ENCODE results near the gene SYT9.

SYT9 gene

GRCh38 chr11:7436657-7437056 is 185.0 kb downstream of the SYT9 start:
- peak; percentile 18 to 31 for DNase-seq (ENCODE audit: low spot score in 2 of 2)
- Mint-ChIP-seq H3K27me3 (no peaks in the 10 kb centered on the region), H3K27ac (peak overlapping the region; percentile 81), H3K4me1 (peaks cover 18% of the 10 kb centered on the region), H3K9me3 (no peaks in the 10 kb centered on the region), H3K4me3 (peak overlapping the region; percentile 55), H3K36me3 (peaks cover 28% of the 10 kb centered on the region)
- peak; percentile 100 for ATAC-seq (ENCODE audit: low read depth)

- no peak overlapping the region for H3K4me3 Mint-ChIP-seq
- DNase-seq (ENCODE audit: low spot score in 2 of 2) = no peak
- H3K9me3 Mint-ChIP-seq = no peaks in the 10 kb centered on the region
- no peak for ATAC-seq (ENCODE audit: low read depth)
- peaks cover 18% of the 10 kb centered on the region for H3K4me1 Mint-ChIP-seq
- H3K27ac Mint-ChIP-seq = no peak overlapping the region
- no peaks in the 10 kb centered on the region for H3K27me3 Mint-ChIP-seq
- H3K36me3 Mint-ChIP-seq = peaks cover 28% of the 10 kb centered on the region
Observed at GRCh38 chr11:7437696-7438095, 186.0 kb downstream of the SYT9 start.

GRCh38 chr11:7439746-7440320 is 188.1 kb downstream of the SYT9 start:
- Mint-ChIP-seq H3K36me3 (peaks cover 22% of the 10 kb centered on the region), H3K9me3 (no peaks in the 10 kb centered on the region), H3K4me3 (no peak overlapping the region), H3K27me3 (no peaks in the 10 kb centered on the region), H3K4me1 (peaks cover 18% of the 10 kb centered on the region), H3K27ac (no peak overlapping the region)
- DNase-seq (ENCODE audit: low spot score in 2 of 2) (no peak), ATAC-seq (ENCODE audit: low read depth) (no peak)

- no peak overlapping the region for H3K27ac Mint-ChIP-seq
- no peak overlapping the region for H3K4me3 Mint-ChIP-seq
- no peaks in the 10 kb centered on the region for H3K9me3 Mint-ChIP-seq
- H3K4me1 Mint-ChIP-seq = peaks cover 3% of the 10 kb centered on the region
- peak; percentile 86 for ATAC-seq (ENCODE audit: low read depth)
- H3K27me3 Mint-ChIP-seq = no peaks in the 10 kb centered on the region
- peak; percentile 76 to 82 for DNase-seq (ENCODE audit: low spot score in 2 of 2)
- peaks cover 21% of the 10 kb centered on the region for H3K36me3 Mint-ChIP-seq
Observed at GRCh38 chr11:7442588-7443215, 191.0 kb downstream of the SYT9 start.

- H3K4me3 Mint-ChIP-seq = no peak overlapping the region
Observed at GRCh38 chr11:7444091-7444981, 192.6 kb downstream of the SYT9 start.

GRCh38 chr11:7445564-7445963 is 193.9 kb downstream of the SYT9 start:
- peaks cover 5% of the 10 kb centered on the region for H3K4me1 Mint-ChIP-seq
- no peak for DNase-seq (ENCODE audit: low spot score in 2 of 2)
- peaks cover 13% of the 10 kb centered on the region for H3K36me3 Mint-ChIP-seq
- H3K4me3 Mint-ChIP-seq = no peak overlapping the region
- H3K27me3 Mint-ChIP-seq = no peaks in the 10 kb centered on the region
- peak overlapping the region; percentile 13 for H3K27ac Mint-ChIP-seq
- no peak for ATAC-seq (ENCODE audit: low read depth)
- H3K9me3 Mint-ChIP-seq = no peaks in the 10 kb centered on the region

More at GRCh38 chr11:7444091-7444981, 192.6 kb downstream of the SYT9 start:
- Mint-ChIP-seq H3K9me3 (no peaks in the 10 kb centered on the region), H3K27me3 (no peaks in the 10 kb centered on the region), H3K36me3 (peaks cover 17% of the 10 kb centered on the region), H3K4me1 (peaks cover 2% of the 10 kb centered on the region), H3K27ac (no peak overlapping the region)
- no peak for ATAC-seq (ENCODE audit: low read depth)
- DNase-seq (ENCODE audit: low spot score in 2 of 2) = no peak

- peaks cover 11% of the 10 kb centered on the region for H3K36me3 Mint-ChIP-seq
- no peak overlapping the region for H3K4me3 Mint-ChIP-seq
- ATAC-seq (ENCODE audit: low read depth) (no peak), DNase-seq (ENCODE audit: low spot score in 2 of 2) (no peak)
- peaks cover 5% of the 10 kb centered on the region for H3K4me1 Mint-ChIP-seq
- H3K27ac Mint-ChIP-seq = no peak overlapping the region
- no peaks in the 10 kb centered on the region for H3K27me3 Mint-ChIP-seq
- H3K9me3 Mint-ChIP-seq = no peaks in the 10 kb centered on the region
Observed at GRCh38 chr11:7448201-7448600, 196.5 kb downstream of the SYT9 start.

GRCh38 chr11:7449211-7449840 is 197.6 kb downstream of the SYT9 start:
- Mint-ChIP-seq H3K4me1 (peaks cover 5% of the 10 kb centered on the region), H3K9me3 (no peaks in the 10 kb centered on the region)

GRCh38 chr11:7449841-7450214 is 198.1 kb downstream of the SYT9 start:
- DNase-seq (ENCODE audit: low spot score in 2 of 2) (no peak), ATAC-seq (ENCODE audit: low read depth) (no peak)
- peak overlapping the region; percentile 8 for H3K27ac Mint-ChIP-seq
- no peak overlapping the region for H3K4me3 Mint-ChIP-seq
- peaks cover 5% of the 10 kb centered on the region for H3K4me1 Mint-ChIP-seq
- H3K36me3 Mint-ChIP-seq = peaks cover 15% of the 10 kb centered on the region
- no peaks in the 10 kb centered on the region for H3K27me3 Mint-ChIP-seq
- H3K9me3 Mint-ChIP-seq = no peaks in the 10 kb centered on the region

More at GRCh38 chr11:7449211-7449840, 197.6 kb downstream of the SYT9 start:
- Mint-ChIP-seq H3K27me3 (no peaks in the 10 kb centered on the region), H3K27ac (peak overlapping the region; percentile 8), H3K4me3 (no peak overlapping the region), H3K36me3 (peaks cover 15% of the 10 kb centered on the region)
- DNase-seq (ENCODE audit: low spot score in 2 of 2) (no peak), ATAC-seq (ENCODE audit: low read depth) (no peak)

GRCh38 chr11:7450836-7451235 is 199.1 kb downstream of the SYT9 start:
- peaks cover 5% of the 10 kb centered on the region for H3K4me1 Mint-ChIP-seq
- ATAC-seq (ENCODE audit: low read depth) (no peak), DNase-seq (ENCODE audit: low spot score in 2 of 2) (no peak)
- H3K9me3 Mint-ChIP-seq = no peaks in the 10 kb centered on the region
- no peak overlapping the region for H3K27ac Mint-ChIP-seq
- no peaks in the 10 kb centered on the region for H3K27me3 Mint-ChIP-seq
- no peak overlapping the region for H3K4me3 Mint-ChIP-seq
- peaks cover 15% of the 10 kb centered on the region for H3K36me3 Mint-ChIP-seq

GRCh38 chr11:7451520-7451919 is 199.8 kb downstream of the SYT9 start:
- Mint-ChIP-seq H3K9me3 (no peaks in the 10 kb centered on the region), H3K4me1 (peaks cover 5% of the 10 kb centered on the region), H3K4me3 (no peak overlapping the region), H3K27me3 (no peaks in the 10 kb centered on the region), H3K36me3 (peaks cover 17% of the 10 kb centered on the region), H3K27ac (no peak overlapping the region)
- ATAC-seq (ENCODE audit: low read depth) = no peak
- no peak for DNase-seq (ENCODE audit: low spot score in 2 of 2)

- H3K36me3 Mint-ChIP-seq = peaks cover 22% of the 10 kb centered on the region
- no peaks in the 10 kb centered on the region for H3K9me3 Mint-ChIP-seq
- ATAC-seq (ENCODE audit: low read depth) (no peak), DNase-seq (ENCODE audit: low spot score in 2 of 2) (no peak)
- H3K27ac Mint-ChIP-seq = no peak overlapping the region
- H3K4me1 Mint-ChIP-seq = peaks cover 5% of the 10 kb centered on the region
- H3K4me3 Mint-ChIP-seq = no peak overlapping the region
- H3K27me3 Mint-ChIP-seq = no peaks in the 10 kb centered on the region
Observed at GRCh38 chr11:7451952-7452494, 200.3 kb downstream of the SYT9 start.

- ATAC-seq (ENCODE audit: low read depth) (no peak), DNase-seq (ENCODE audit: low spot score in 2 of 2) (no peak)
- Mint-ChIP-seq H3K4me3 (no peak overlapping the region), H3K36me3 (peaks cover 31% of the 10 kb centered on the region), H3K4me1 (peaks cover 1% of the 10 kb centered on the region), H3K27ac (no peak overlapping the region), H3K9me3 (peaks cover 2% of the 10 kb centered on the region), H3K27me3 (no peaks in the 10 kb centered on the region)
Observed at GRCh38 chr11:7454854-7455253, 203.2 kb downstream of the SYT9 start.

GRCh38 chr11:7457211-7457610 is 205.5 kb downstream of the SYT9 start:
- Mint-ChIP-seq H3K27ac (no peak overlapping the region), H3K4me1 (no peaks in the 10 kb centered on the region), H3K27me3 (no peaks in the 10 kb centered on the region), H3K9me3 (peaks cover 2% of the 10 kb centered on the region), H3K36me3 (peaks cover 31% of the 10 kb centered on the region), H3K4me3 (no peak overlapping the region)
- ATAC-seq (ENCODE audit: low read depth) (no peak), DNase-seq (ENCODE audit: low spot score in 2 of 2) (no peak)
